Measurements from ENCODE around the gene PLB1.

Gene PLB1

GRCh38 chr2:28637066-28638047 lies 141.5 kb downstream of the PLB1 start:
- no peak for DNase-seq (ENCODE audit: insufficient read length, low spot score)
- no peak for FAIRE-seq

- no peak for DNase-seq (ENCODE audit: insufficient read length, low spot score)
- no peak for FAIRE-seq
These were observed 142.2 kb downstream of the PLB1 start for GRCh38 chr2:28638102-28638501.

GRCh38 chr2:28639092-28639691 lies 143.3 kb downstream of the PLB1 start:
- FAIRE-seq (no peak), DNase-seq (ENCODE audit: insufficient read length, low spot score) (no peak)

- FAIRE-seq (no peak), DNase-seq (ENCODE audit: insufficient read length, low spot score) (no peak)
These were observed 144.0 kb downstream of the PLB1 start for GRCh38 chr2:28639836-28640235.

GRCh38 chr2:28640260-28640907 lies 144.5 kb downstream of the PLB1 start:
- FAIRE-seq (no peak), DNase-seq (ENCODE audit: insufficient read length, low spot score) (no peak)

- no peak for DNase-seq (ENCODE audit: insufficient read length, low spot score)
- no peak for FAIRE-seq
These were observed 145.0 kb downstream of the PLB1 start for GRCh38 chr2:28640908-28641300.

- FAIRE-seq: no peak
These were observed 146.9 kb downstream of the PLB1 start for GRCh38 chr2:28642796-28643195.

GRCh38 chr2:28643327-28643726 lies 147.5 kb downstream of the PLB1 start:
- FAIRE-seq: no peak
- DNase-seq (ENCODE audit: insufficient read length, low spot score): no peak

More at GRCh38 chr2:28642796-28643195, 146.9 kb downstream of the PLB1 start:
- DNase-seq (ENCODE audit: insufficient read length, low spot score): no peak

- DNase-seq (ENCODE audit: insufficient read length, low spot score) (no peak), FAIRE-seq (no peak)
These were observed 148.1 kb downstream of the PLB1 start for GRCh38 chr2:28643911-28644334.

GRCh38 chr2:28644760-28645159 lies 148.9 kb downstream of the PLB1 start:
- FAIRE-seq: no peak
- no peak for DNase-seq (ENCODE audit: insufficient read length, low spot score)

- DNase-seq (ENCODE audit: insufficient read length, low spot score) (no peak), FAIRE-seq (no peak)
These were observed 149.7 kb downstream of the PLB1 start for GRCh38 chr2:28645553-28645952.

GRCh38 chr2:28647682-28648081 lies 151.8 kb downstream of the PLB1 start:
- no peak for FAIRE-seq

GRCh38 chr2:28648147-28648546 lies 152.3 kb downstream of the PLB1 start:
- FAIRE-seq (no peak), DNase-seq (ENCODE audit: insufficient read length, low spot score) (no peak)

More at GRCh38 chr2:28647682-28648081, 151.8 kb downstream of the PLB1 start:
- DNase-seq (ENCODE audit: insufficient read length, low spot score): no peak

GRCh38 chr2:28648671-28649395 lies 153.0 kb downstream of the PLB1 start:
- FAIRE-seq: no peak
- DNase-seq (ENCODE audit: insufficient read length, low spot score): no peak

- FAIRE-seq: no peak
- DNase-seq (ENCODE audit: insufficient read length, low spot score): no peak
These were observed 153.8 kb downstream of the PLB1 start for GRCh38 chr2:28649481-28650265.

GRCh38 chr2:28650266-28650584 lies 154.4 kb downstream of the PLB1 start:
- no peak for FAIRE-seq

GRCh38 chr2:28652217-28652616 lies 156.4 kb downstream of the PLB1 start:
- FAIRE-seq: no peak
- DNase-seq (ENCODE audit: insufficient read length, low spot score): no peak

More at GRCh38 chr2:28650266-28650584, 154.4 kb downstream of the PLB1 start:
- DNase-seq (ENCODE audit: insufficient read length, low spot score): no peak

- FAIRE-seq (no peak), DNase-seq (ENCODE audit: insufficient read length, low spot score) (no peak)
These were observed 158.2 kb downstream of the PLB1 start for GRCh38 chr2:28653892-28654662.

- no peak for DNase-seq (ENCODE audit: insufficient read length, low spot score)
- no peak for FAIRE-seq
These were observed 158.9 kb downstream of the PLB1 start for GRCh38 chr2:28654663-28655320.
